Epithelial cell of proximal tubule (primary cell): ENCODE data around the gene PAK1. TPM values are rescaled to one million over a fixed set of nuclear protein-coding genes. Genes with fewer than 3 reads are reported as not detected.
A peak's percentile ranks its signal among the peaks of the same experiment; 100 is the strongest.

Experiments
- DNase-seq: peaks from one replicate; pipeline ENCODE4 v3.0.0-alpha.2; 2011; ENCODE audit warnings: low read depth
- H3K4me3 ChIP-seq: 2 replicates; pipeline ENCODE4 v1.5.1; 2011; ENCODE audit warnings: low read depth, mild to moderate bottlenecking, low read length
- CTCF ChIP-seq: conservative IDR thresholded peaks from 2 replicates; pipeline ENCODE4 v1.5.1; 2012; ENCODE audit warnings: low read depth, mild to moderate bottlenecking, low read length
- total RNA-seq: library from RNA; depleted of rRNA; stranded (reverse); fragments of >200 nt; gene quantifications from 2 replicates; pipeline ENCODE4 v1.2.3, GENCODE V29; 2015

The PAK1 gene
- total RNA-seq, 1 donor from 2014 or later: 38.8 TPM

GRCh38 chr11:77479746-77480352 lies 6.0 kb upstream of the PAK1 start:
- DNase-seq: no peak
- no peak for TF ChIP-seq CTCF

GRCh38 chr11:77475206-77475605 lies 1.3 kb upstream of the PAK1 start:
- TF ChIP-seq CTCF: no peak
- no peak for DNase-seq
- no peak overlapping the region for H3K4me3 ChIP-seq

More at GRCh38 chr11:77479746-77480352, 6.0 kb upstream of the PAK1 start:
- H3K4me3 ChIP-seq: no peak overlapping the region

- H3K4me3 ChIP-seq: peak overlapping the region; percentile 73
- DNase-seq: peak; percentile 10
- no peak for TF ChIP-seq CTCF
Observed at GRCh38 chr11:77474684-77475060, 778 bp upstream of the PAK1 start.

- TF ChIP-seq CTCF: no peak
- no peak for DNase-seq
- peak overlapping the region; percentile 73 for H3K4me3 ChIP-seq
Observed at GRCh38 chr11:77472991-77473800, 698 bp downstream of the PAK1 start.

- H3K4me3 ChIP-seq: no peak overlapping the region
- DNase-seq: no peak
Observed at GRCh38 chr11:77471558-77472193, 2.2 kb downstream of the PAK1 start.

GRCh38 chr11:77470971-77471370 lies 2.9 kb downstream of the PAK1 start:
- DNase-seq: no peak
- no peak for TF ChIP-seq CTCF

More at GRCh38 chr11:77471558-77472193, 2.2 kb downstream of the PAK1 start:
- TF ChIP-seq CTCF: peak; percentile 49

More at GRCh38 chr11:77470971-77471370, 2.9 kb downstream of the PAK1 start:
- no peak overlapping the region for H3K4me3 ChIP-seq
